ENCODE results near the gene THTPA. TPM values are rescaled to one million over a fixed set of nuclear protein-coding genes. Genes with fewer than 3 reads are reported as not detected.
A peak's percentile ranks its signal among the peaks of the same experiment; 100 is the strongest.

The THTPA gene
- total and polyA plus RNA-seq, 2 of the 13 experiments (the other 11 are each of a cell fraction or from before 2014, with no cell fraction given): 7.4 to 8.7 TPM

DNA sequence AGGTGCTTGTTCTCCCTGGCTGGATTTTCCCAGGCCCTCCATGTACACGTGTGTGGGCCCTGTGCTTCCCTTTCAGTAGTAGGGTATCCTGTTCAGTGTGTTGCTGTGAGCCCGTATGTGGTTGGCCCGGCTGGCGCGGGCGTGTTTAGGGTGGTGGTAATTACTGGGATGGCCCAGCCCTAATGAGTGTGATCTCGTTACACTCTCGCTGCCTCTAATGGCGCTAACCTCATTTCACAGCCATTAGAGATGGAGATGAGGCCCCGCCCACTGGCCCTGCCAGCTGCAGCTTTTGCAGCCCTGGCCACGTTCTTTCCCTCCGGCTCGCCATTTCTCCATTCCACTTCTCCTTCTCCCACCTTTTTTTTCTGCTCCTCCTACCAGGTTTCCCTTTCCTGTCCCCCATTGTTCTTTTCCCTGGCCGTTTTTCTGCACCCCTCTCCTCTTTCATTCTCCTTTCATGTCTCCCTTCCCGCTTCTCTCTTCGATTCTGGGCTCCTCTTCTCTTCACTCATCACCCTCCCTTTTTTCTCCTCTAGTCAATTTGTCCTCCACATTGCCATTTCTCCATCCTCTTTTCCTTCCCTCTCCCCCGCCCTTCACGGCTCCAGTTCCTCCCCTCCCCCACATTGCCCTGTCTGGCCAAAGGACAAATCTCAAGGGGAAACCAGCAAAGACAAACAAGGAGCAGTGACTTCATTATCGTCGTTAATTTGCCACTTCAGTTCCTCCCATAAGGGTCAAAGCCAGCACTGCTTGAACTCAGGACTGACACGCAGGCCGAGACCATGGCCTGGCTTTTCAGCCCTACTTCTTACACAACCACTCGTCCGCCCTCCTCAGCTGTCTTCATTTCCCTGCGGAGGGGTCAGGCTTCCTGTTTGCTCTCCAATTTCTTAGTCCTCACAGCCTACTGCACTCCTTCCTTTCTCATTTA, 11.3 kb upstream of the THTPA start (continued):
- TF ChIP-seq, protein P1, sequence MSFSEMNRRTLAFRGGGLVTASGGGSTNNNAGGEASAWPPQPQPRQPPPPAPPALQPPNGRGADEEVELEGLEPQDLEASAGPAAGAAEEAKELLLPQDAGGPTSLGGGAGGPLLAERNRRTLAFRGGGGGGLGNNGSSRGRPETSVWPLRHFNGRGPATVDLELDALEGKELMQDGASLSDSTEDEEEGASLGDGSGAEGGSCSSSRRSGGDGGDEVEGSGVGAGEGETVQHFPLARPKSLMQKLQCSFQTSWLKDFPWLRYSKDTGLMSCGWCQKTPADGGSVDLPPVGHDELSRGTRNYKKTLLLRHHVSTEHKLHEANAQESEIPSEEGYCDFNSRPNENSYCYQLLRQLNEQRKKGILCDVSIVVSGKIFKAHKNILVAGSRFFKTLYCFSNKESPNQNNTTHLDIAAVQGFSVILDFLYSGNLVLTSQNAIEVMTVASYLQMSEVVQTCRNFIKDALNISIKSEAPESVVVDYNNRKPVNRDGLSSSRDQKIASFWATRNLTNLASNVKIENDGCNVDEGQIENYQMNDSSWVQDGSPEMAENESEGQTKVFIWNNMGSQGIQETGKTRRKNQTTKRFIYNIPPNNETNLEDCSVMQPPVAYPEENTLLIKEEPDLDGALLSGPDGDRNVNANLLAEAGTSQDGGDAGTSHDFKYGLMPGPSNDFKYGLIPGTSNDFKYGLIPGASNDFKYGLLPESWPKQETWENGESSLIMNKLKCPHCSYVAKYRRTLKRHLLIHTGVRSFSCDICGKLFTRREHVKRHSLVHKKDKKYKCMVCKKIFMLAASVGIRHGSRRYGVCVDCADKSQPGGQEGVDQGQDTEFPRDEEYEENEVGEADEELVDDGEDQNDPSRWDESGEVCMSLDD (CRISPR knock-in tag; IDR thresholded peaks at IDR 0.05; ENCODE audit: borderline replicate concordance): no peak
- TF ChIP-seq, protein P2, sequence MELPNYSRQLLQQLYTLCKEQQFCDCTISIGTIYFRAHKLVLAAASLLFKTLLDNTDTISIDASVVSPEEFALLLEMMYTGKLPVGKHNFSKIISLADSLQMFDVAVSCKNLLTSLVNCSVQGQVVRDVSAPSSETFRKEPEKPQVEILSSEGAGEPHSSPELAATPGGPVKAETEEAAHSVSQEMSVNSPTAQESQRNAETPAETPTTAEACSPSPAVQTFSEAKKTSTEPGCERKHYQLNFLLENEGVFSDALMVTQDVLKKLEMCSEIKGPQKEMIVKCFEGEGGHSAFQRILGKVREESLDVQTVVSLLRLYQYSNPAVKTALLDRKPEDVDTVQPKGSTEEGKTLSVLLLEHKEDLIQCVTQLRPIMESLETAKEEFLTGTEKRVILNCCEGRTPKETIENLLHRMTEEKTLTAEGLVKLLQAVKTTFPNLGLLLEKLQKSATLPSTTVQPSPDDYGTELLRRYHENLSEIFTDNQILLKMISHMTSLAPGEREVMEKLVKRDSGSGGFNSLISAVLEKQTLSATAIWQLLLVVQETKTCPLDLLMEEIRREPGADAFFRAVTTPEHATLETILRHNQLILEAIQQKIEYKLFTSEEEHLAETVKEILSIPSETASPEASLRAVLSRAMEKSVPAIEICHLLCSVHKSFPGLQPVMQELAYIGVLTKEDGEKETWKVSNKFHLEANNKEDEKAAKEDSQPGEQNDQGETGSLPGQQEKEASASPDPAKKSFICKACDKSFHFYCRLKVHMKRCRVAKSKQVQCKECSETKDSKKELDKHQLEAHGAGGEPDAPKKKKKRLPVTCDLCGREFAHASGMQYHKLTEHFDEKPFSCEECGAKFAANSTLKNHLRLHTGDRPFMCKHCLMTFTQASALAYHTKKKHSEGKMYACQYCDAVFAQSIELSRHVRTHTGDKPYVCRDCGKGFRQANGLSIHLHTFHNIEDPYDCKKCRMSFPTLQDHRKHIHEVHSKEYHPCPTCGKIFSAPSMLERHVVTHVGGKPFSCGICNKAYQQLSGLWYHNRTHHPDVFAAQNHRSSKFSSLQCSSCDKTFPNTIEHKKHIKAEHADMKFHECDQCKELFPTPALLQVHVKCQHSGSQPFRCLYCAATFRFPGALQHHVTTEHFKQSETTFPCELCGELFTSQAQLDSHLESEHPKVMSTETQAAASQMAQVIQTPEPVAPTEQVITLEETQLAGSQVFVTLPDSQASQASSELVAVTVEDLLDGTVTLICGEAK (IDR thresholded peaks at IDR 0.05): no peak
- TF ChIP-seq, protein P2 (CRISPR knock-in tag; IDR thresholded peaks at IDR 0.05): 0 out of 2 replicates have a peak, but pooled peaks have one; percentile 21
- TF ChIP-seq YEATS4 (CRISPR knock-in tag; IDR thresholded peaks at IDR 0.05; ENCODE audit: borderline replicate concordance) (no peak), KLF9 (CRISPR knock-in tag; IDR thresholded peaks at IDR 0.05; ENCODE audit: low read depth) (no peak), NCOA5 (CRISPR knock-in tag; IDR thresholded peaks at IDR 0.05) (no peak), ZNF672 (CRISPR knock-in tag; IDR thresholded peaks at IDR 0.05) (no peak), POLR2G (IDR thresholded peaks at IDR 0.05; ENCODE audit: low read depth, low read length) (0 out of 2 replicates have a peak, but pooled peaks have one; percentile 12)
- TF ChIP-seq, protein P3, sequence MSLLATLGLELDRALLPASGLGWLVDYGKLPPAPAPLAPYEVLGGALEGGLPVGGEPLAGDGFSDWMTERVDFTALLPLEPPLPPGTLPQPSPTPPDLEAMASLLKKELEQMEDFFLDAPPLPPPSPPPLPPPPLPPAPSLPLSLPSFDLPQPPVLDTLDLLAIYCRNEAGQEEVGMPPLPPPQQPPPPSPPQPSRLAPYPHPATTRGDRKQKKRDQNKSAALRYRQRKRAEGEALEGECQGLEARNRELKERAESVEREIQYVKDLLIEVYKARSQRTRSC (CRISPR knock-in tag; IDR thresholded peaks at IDR 0.05; ENCODE audit: low read depth): no peak
- TF ChIP-seq, protein P4, sequence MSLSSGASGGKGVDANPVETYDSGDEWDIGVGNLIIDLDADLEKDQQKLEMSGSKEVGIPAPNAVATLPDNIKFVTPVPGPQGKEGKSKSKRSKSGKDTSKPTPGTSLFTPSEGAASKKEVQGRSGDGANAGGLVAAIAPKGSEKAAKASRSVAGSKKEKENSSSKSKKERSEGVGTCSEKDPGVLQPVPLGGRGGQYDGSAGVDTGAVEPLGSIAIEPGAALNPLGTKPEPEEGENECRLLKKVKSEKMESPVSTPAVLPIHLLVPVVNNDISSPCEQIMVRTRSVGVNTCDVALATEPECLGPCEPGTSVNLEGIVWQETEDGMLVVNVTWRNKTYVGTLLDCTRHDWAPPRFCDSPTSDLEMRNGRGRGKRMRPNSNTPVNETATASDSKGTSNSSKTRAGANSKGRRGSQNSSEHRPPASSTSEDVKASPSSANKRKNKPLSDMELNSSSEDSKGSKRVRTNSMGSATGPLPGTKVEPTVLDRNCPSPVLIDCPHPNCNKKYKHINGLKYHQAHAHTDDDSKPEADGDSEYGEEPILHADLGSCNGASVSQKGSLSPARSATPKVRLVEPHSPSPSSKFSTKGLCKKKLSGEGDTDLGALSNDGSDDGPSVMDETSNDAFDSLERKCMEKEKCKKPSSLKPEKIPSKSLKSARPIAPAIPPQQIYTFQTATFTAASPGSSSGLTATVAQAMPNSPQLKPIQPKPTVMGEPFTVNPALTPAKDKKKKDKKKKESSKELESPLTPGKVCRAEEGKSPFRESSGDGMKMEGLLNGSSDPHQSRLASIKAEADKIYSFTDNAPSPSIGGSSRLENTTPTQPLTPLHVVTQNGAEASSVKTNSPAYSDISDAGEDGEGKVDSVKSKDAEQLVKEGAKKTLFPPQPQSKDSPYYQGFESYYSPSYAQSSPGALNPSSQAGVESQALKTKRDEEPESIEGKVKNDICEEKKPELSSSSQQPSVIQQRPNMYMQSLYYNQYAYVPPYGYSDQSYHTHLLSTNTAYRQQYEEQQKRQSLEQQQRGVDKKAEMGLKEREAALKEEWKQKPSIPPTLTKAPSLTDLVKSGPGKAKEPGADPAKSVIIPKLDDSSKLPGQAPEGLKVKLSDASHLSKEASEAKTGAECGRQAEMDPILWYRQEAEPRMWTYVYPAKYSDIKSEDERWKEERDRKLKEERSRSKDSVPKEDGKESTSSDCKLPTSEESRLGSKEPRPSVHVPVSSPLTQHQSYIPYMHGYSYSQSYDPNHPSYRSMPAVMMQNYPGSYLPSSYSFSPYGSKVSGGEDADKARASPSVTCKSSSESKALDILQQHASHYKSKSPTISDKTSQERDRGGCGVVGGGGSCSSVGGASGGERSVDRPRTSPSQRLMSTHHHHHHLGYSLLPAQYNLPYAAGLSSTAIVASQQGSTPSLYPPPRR (CRISPR knock-in tag; IDR thresholded peaks at IDR 0.05; ENCODE audit: borderline replicate concordance): 0 out of 2 replicates have a peak, but pooled peaks have one; percentile 33

All from HepG2 (cell line).